GM23338 (cell line): ENCODE data around the gene MARK2. TPM values are rescaled to one million over a fixed set of nuclear protein-coding genes. Genes with fewer than 3 reads are reported as not detected.

Experiments
- ATAC-seq: fragments of 200-7000 bp; cut with Tn5 transposase; 3 replicates; pipeline ENCODE4 v1.9.1; 2020
- DNase-seq: peaks from one replicate; pipeline ENCODE4 v3.0.0-alpha.2; 2015; ENCODE audit warnings: low spot score
- H2AFZ ChIP-seq: fragments of 200-600 bp; sonication (generic); 2 replicates; pipeline ENCODE4 v1.8.0; 2016; ENCODE audit warnings: antibody characterized with exemption, mild to moderate bottlenecking, moderate library complexity
- H3F3A ChIP-seq: fragments of 200-600 bp; sonication (generic); replicated peaks from 2 replicates; pipeline ENCODE4 v1.8.0; 2017; ENCODE audit warnings: antibody characterized with exemption, mixed run types, low read depth
- H3K27ac ChIP-seq: fragments of 200-600 bp; sonication (generic); 2 replicates; pipeline ENCODE4 v1.6.1; 2016; ENCODE audit warnings: low read depth
- H3K27me3 ChIP-seq: fragments of 200-600 bp; sonication (generic); 2 replicates; pipeline ENCODE4 v1.8.0; 2016; ENCODE audit warnings: mild to moderate bottlenecking, mixed run types, moderate library complexity; ENCODE audit not compliant: insufficient read depth
- H3K36me3 ChIP-seq: fragments of 200-600 bp; sonication (generic); 2 replicates; pipeline ENCODE4 v1.8.0; 2016; ENCODE audit warnings: mild to moderate bottlenecking; ENCODE audit not compliant: insufficient read depth
- H3K4me1 ChIP-seq: fragments of 200-600 bp; sonication (generic); 2 replicates; pipeline ENCODE4 v1.8.0; 2016; ENCODE audit warnings: mild to moderate bottlenecking, moderate library complexity; ENCODE audit not compliant: insufficient read depth
- H3K4me2 ChIP-seq: fragments of 200-600 bp; sonication (generic); 2 replicates; pipeline ENCODE4 v1.7.1; 2017; ENCODE audit warnings: mixed run types
- H3K4me3 ChIP-seq: fragments of 200-600 bp; sonication (generic); 2 replicates; pipeline ENCODE4 v1.6.1; 2016; ENCODE audit warnings: mixed run types
- H3K79me2 ChIP-seq: fragments of 200-600 bp; sonication (generic); replicated peaks from 2 replicates; pipeline ENCODE4 v1.8.0; 2017; ENCODE audit warnings: mild to moderate bottlenecking; ENCODE audit not compliant: insufficient read depth
- H3K9me2 ChIP-seq: fragments of 200-600 bp; sonication (generic); 2 replicates; pipeline ENCODE4 v1.8.0; 2017; ENCODE audit not compliant: insufficient read depth
- H4K20me1 ChIP-seq: fragments of 200-600 bp; sonication (generic); replicated peaks from 2 replicates; pipeline ENCODE4 v1.8.0; 2017; ENCODE audit warnings: mild to moderate bottlenecking; ENCODE audit not compliant: insufficient read depth
- H3K27ac Mint-ChIP-seq: 2 replicates; pipeline ENCODE4 v1.8.0; 2020; ENCODE audit warnings: inconsistent platforms, mild to moderate bottlenecking, moderate library complexity, mixed read lengths
- H3K27me3 Mint-ChIP-seq: 3 replicates; pipeline ENCODE4 v1.8.0; 2022; ENCODE audit warnings: low read depth, mild to moderate bottlenecking, moderate library complexity, mixed read lengths, inconsistent platforms; ENCODE audit not compliant: insufficient read depth, poor library complexity
- H3K36me3 Mint-ChIP-seq: 3 replicates; pipeline ENCODE4 v1.8.0; 2021; ENCODE audit warnings: low read depth, mild to moderate bottlenecking, inconsistent platforms, moderate library complexity, mixed read lengths
- H3K4me1 Mint-ChIP-seq: 3 replicates; pipeline ENCODE4 v1.8.0; 2020; ENCODE audit warnings: mild to moderate bottlenecking, inconsistent platforms, mixed read lengths
- H3K4me3 Mint-ChIP-seq: 3 replicates; pipeline ENCODE4 v1.8.0; 2021; ENCODE audit warnings: moderate library complexity, mild to moderate bottlenecking, inconsistent platforms, mixed read lengths
- H3K9me3 Mint-ChIP-seq: 3 replicates; pipeline ENCODE4 v1.8.0; 2020; ENCODE audit warnings: moderate library complexity, mild to moderate bottlenecking, inconsistent platforms, mixed read lengths
- CREB1 ChIP-seq: fragments of 250-450 bp; sonication (Bioruptor Pico); IDR thresholded peaks from 2 replicates; pipeline ENCODE4 v1.5.0; 2020; ENCODE audit warnings: low read depth, mild to moderate bottlenecking, moderate library complexity
- ETS1 ChIP-seq: IDR thresholded peaks from 2 replicates; pipeline ENCODE4 v1.6.1; 2016; ENCODE audit warnings: antibody characterized with exemption
- EZH2 ChIP-seq: fragments of 200-600 bp; sonication (generic); IDR thresholded peaks from one replicate; pipeline ENCODE4 v1.8.0; 2017; ENCODE audit warnings: antibody characterized with exemption, mild to moderate bottlenecking, low read depth; ENCODE audit not compliant: unreplicated experiment
- EZH2phosphoT487 ChIP-seq: fragments of 200-600 bp; sonication (generic); IDR thresholded peaks from one replicate; pipeline ENCODE4 v1.8.1; 2018; ENCODE audit warnings: antibody characterized with exemption; ENCODE audit not compliant: unreplicated experiment
- JUNB ChIP-seq: IDR thresholded peaks from one replicate; pipeline ENCODE4 v1.6.1; 2016; ENCODE audit warnings: antibody characterized with exemption; ENCODE audit not compliant: unreplicated experiment
- NANOG ChIP-seq: IDR thresholded peaks from 2 replicates; pipeline ENCODE4 v1.6.1; 2016; ENCODE audit warnings: antibody characterized with exemption, borderline replicate concordance
- POLR2AphosphoS5 ChIP-seq: IDR thresholded peaks from 2 replicates; pipeline ENCODE4 v1.6.1; 2016; ENCODE audit warnings: antibody characterized with exemption, low read depth
- STAT1 ChIP-seq: IDR thresholded peaks from one replicate; pipeline ENCODE4 v1.6.1; 2016; ENCODE audit warnings: antibody characterized with exemption; ENCODE audit not compliant: unreplicated experiment
- ZNF114 ChIP-seq: fragments of 250-450 bp; sonication (Bioruptor Pico); IDR thresholded peaks from 2 replicates; pipeline ENCODE4 v1.5.0; 2020; ENCODE audit warnings: mild to moderate bottlenecking, moderate library complexity
- ZNF331 ChIP-seq: fragments of 250-450 bp; sonication (Bioruptor Pico); IDR thresholded peaks from 2 replicates; pipeline ENCODE4 v1.5.0; 2020; ENCODE audit warnings: low read depth, mild to moderate bottlenecking, moderate library complexity
- ZNF462 ChIP-seq: fragments of 250-450 bp; sonication (Bioruptor Pico); IDR thresholded peaks from 2 replicates; pipeline ENCODE4 v1.5.0; 2020; ENCODE audit warnings: mild to moderate bottlenecking, moderate library complexity
- polyA plus RNA-seq: library from polyadenylated mRNA; unstranded; fragments of >200 nt; fragmentation: Nextera tagmentation; extraction: Ambion mirVana; gene quantifications from 2 replicates; pipeline ENCODE4 v1.2.1, GENCODE V29; 2016
- total RNA-seq: library from RNA; depleted of rRNA; stranded (reverse); fragments of >200 nt; shearing (Covaris generic); gene quantifications from 2 replicates; pipeline ENCODE4 v1.2.3, GENCODE V29; 2014
- TF ChIP-seq, protein P1 (sequence below), 2 experiments: fragments of 200-600 bp in 1 of 2; sonication (generic) in 1 of 2; conservative IDR thresholded peaks; 2 replicates each; pipeline versions ENCODE4 v1.5.1 to v1.6.1; 2016 to 2017; ENCODE audit warnings: antibody characterized with exemption in 2 of 2, low read depth in 2 of 2, mild to moderate bottlenecking in 2 of 2, moderate library complexity in 1 of 2
- TF ChIP-seq, protein P2 (sequence below): IDR thresholded peaks from one replicate; pipeline ENCODE4 v1.6.1; 2018; ENCODE audit warnings: antibody characterized with exemption; ENCODE audit not compliant: unreplicated experiment

The MARK2 gene
- total and polyA plus RNA-seq, 2 experiments from 2014 or later: 18.7 to 42.6 TPM

DNA sequence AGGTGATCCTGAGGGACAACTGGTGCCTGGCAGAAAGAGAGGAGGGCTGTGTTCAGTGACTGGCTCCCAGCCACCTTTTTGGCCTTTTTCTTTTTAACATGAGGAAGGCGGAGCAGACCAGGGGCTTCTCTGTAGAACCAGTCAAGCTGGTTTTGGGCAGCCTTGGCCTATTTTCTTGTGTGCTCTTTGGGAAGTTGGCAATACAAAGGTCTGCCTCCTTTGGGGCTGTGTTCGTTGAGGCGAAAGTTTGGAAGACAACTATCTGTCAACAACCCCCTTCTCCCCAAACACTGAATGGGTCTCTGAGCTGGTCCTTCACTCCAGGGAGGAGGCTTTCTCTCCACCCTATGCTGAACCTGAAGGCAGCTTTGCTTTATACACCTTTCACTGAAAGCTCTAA is 8.5 kb downstream of the MARK2 start:
- peaks cover 100% of the 10 kb centered on the region for H3K79me2 ChIP-seq
- Mint-ChIP-seq H3K27ac (peak overlapping the region; percentile 97), H3K4me3 (peak overlapping the region; percentile 58), H3K9me3 (no peaks in the 10 kb centered on the region), H3K4me1 (peaks cover 65% of the 10 kb centered on the region), H3K36me3 (peaks cover 22% of the 10 kb centered on the region; the same call in 1 of the 3 replicates), H3K27me3 (peaks cover 5% of the 10 kb centered on the region)
- peak overlapping the region; percentile 73 for H3K4me2 ChIP-seq
- H3K4me1 ChIP-seq: peaks cover 50% of the 10 kb centered on the region
- H3K4me3 ChIP-seq: peak overlapping the region; percentile 40
- TF ChIP-seq ZNF462: no peak
- no peak for TF ChIP-seq ETS1
- TF ChIP-seq JUNB: no peak
- TF ChIP-seq STAT1: no peak
- TF ChIP-seq EZH2: no peak
- TF ChIP-seq, protein P1, sequence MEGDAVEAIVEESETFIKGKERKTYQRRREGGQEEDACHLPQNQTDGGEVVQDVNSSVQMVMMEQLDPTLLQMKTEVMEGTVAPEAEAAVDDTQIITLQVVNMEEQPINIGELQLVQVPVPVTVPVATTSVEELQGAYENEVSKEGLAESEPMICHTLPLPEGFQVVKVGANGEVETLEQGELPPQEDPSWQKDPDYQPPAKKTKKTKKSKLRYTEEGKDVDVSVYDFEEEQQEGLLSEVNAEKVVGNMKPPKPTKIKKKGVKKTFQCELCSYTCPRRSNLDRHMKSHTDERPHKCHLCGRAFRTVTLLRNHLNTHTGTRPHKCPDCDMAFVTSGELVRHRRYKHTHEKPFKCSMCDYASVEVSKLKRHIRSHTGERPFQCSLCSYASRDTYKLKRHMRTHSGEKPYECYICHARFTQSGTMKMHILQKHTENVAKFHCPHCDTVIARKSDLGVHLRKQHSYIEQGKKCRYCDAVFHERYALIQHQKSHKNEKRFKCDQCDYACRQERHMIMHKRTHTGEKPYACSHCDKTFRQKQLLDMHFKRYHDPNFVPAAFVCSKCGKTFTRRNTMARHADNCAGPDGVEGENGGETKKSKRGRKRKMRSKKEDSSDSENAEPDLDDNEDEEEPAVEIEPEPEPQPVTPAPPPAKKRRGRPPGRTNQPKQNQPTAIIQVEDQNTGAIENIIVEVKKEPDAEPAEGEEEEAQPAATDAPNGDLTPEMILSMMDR (conservative IDR thresholded peaks at IDR 0.05; ENCODE audit: low read depth in 2 of 2): no peak
- TF ChIP-seq ZNF331 (CRISPR knock-in tag): no peak
- TF ChIP-seq NANOG: no peak
- TF ChIP-seq EZH2phosphoT487: no peak
- TF ChIP-seq, protein P2, sequence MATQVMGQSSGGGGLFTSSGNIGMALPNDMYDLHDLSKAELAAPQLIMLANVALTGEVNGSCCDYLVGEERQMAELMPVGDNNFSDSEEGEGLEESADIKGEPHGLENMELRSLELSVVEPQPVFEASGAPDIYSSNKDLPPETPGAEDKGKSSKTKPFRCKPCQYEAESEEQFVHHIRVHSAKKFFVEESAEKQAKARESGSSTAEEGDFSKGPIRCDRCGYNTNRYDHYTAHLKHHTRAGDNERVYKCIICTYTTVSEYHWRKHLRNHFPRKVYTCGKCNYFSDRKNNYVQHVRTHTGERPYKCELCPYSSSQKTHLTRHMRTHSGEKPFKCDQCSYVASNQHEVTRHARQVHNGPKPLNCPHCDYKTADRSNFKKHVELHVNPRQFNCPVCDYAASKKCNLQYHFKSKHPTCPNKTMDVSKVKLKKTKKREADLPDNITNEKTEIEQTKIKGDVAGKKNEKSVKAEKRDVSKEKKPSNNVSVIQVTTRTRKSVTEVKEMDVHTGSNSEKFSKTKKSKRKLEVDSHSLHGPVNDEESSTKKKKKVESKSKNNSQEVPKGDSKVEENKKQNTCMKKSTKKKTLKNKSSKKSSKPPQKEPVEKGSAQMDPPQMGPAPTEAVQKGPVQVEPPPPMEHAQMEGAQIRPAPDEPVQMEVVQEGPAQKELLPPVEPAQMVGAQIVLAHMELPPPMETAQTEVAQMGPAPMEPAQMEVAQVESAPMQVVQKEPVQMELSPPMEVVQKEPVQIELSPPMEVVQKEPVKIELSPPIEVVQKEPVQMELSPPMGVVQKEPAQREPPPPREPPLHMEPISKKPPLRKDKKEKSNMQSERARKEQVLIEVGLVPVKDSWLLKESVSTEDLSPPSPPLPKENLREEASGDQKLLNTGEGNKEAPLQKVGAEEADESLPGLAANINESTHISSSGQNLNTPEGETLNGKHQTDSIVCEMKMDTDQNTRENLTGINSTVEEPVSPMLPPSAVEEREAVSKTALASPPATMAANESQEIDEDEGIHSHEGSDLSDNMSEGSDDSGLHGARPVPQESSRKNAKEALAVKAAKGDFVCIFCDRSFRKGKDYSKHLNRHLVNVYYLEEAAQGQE: no peak
- no peak for TF ChIP-seq POLR2AphosphoS5
- no peak for TF ChIP-seq CREB1
- TF ChIP-seq ZNF114: no peak
- H3F3A ChIP-seq: no peaks in the 10 kb centered on the region
- DNase-seq (peak; percentile 85), ATAC-seq (peak; percentile 90)
- H2AFZ ChIP-seq: no peak overlapping the region
- peaks cover 65% of the 10 kb centered on the region for H4K20me1 ChIP-seq
- peak overlapping the region; percentile 70 for H3K27ac ChIP-seq
- H3K9me2 ChIP-seq: no peaks in the 10 kb centered on the region
- no peaks in the 10 kb centered on the region for H3K27me3 ChIP-seq
- no peaks in the 10 kb centered on the region for H3K36me3 ChIP-seq
